Measurements from ENCODE around the gene ULBP1.
A peak's percentile ranks its signal among the peaks of the same experiment; 100 is the strongest.
"Not testable (repeated sequence)": the region's sequence is repeated elsewhere in the genome, so short reads cannot be mapped to it uniquely, and the experiment has no call there.

The ULBP1 gene, protein sequence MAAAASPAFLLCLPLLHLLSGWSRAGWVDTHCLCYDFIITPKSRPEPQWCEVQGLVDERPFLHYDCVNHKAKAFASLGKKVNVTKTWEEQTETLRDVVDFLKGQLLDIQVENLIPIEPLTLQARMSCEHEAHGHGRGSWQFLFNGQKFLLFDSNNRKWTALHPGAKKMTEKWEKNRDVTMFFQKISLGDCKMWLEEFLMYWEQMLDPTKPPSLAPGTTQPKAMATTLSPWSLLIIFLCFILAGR

DNA sequence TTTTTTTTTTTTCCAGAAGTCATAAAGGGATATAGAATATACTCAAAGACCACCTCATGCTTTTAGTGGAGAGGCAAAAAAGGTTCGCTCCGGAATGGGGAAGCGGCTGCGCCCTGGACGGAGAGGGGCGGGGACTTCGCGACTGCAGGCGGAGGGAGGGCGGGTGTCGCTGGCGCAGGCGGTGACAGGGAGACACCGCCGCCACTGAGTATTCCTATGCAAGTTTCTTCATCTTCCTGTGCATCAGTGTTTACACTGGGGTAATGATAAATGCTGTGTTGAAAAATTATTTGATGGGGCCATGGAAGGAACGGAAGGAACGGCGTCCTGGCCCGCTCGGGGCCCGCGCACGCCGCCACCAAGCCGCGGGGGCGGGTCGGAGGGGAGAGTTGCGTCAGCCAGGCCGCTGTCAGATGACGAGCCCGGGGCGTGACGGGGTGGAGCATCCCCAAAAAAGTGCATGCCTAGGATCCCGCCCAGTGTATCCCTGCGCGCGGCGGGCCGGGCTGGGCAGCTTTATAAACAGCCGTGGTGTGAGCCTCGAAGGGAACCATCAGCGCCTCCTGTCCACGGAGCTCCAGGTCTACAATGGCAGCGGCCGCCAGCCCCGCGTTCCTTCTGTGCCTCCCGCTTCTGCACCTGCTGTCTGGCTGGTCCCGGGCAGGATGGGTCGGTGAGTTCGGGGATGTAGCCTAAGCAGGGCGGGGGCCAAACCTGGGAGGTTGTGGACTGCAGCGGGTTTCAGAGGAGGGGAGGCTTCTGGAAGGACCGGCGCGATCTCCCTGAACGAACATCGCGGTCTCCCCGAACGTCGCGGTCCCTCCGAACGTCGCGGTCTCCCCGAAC lies at the start of gene ULBP1:
Gene ULBP1 (plus strand): TSS at position 482 of the 846 bp plus-strand sequence. CDS start 107 bp downstream, at position 589.
- Histone ChIP-seq H3K9ac (ENCODE audit: low read depth in 1 of 2, low read length in 2 of 2) (no peak within 1 kb of the TSS), H3K27ac (ENCODE audit: low read depth, low read length) (no peak within 1 kb of the TSS)

GRCh38 chr6:149915970-149916865 lies 47.5 kb upstream of the ULBP1 start:
- H3K9ac ChIP-seq (ENCODE audit: low read depth in 1 of 2, low read length in 2 of 2) = no peak overlapping the region
- no peaks in the 10 kb centered on the region for H3K36me3 ChIP-seq (ENCODE audit: control insufficient read depth in 1 of 2, insufficient read depth in 2 of 2, low read length in 2 of 2)
- H3K9me3 ChIP-seq (ENCODE audit: control insufficient read depth in 1 of 2, low read length in 2 of 2) = no peaks in the 10 kb centered on the region
- H3K4me1 ChIP-seq (ENCODE audit: control insufficient read depth in 1 of 2, insufficient read depth in 2 of 2, low read length in 2 of 2) = no peaks in the 10 kb centered on the region
- no peak overlapping the region for H3K27ac ChIP-seq (ENCODE audit: low read depth, low read length)
- H3K4me3 ChIP-seq (ENCODE audit: low read depth in 1 of 2, low read length in 2 of 2) = no peak overlapping the region
- no peaks in the 10 kb centered on the region for H3K27me3 ChIP-seq (ENCODE audit: control insufficient read depth in 1 of 2, insufficient read depth in 2 of 2, low read length in 2 of 2)

More for the DNA sequence above, at the start of gene ULBP1:
- H3K4me3 ChIP-seq (ENCODE audit: low read depth in 1 of 2, low read length in 2 of 2) = peak within 1 kb of the TSS; percentile 59 to 68
- H3K9me3 ChIP-seq (ENCODE audit: control insufficient read depth in 1 of 2, low read length in 2 of 2) = no peaks in the 10 kb centered on the region
- no peaks in the 10 kb centered on the region for H3K36me3 ChIP-seq (ENCODE audit: control insufficient read depth in 1 of 2, insufficient read depth in 2 of 2, low read length in 2 of 2)
- peaks cover 60 to 64% of the 10 kb centered on the region in 2 donors for H3K27me3 ChIP-seq (ENCODE audit: control insufficient read depth in 1 of 2, insufficient read depth in 2 of 2, low read length in 2 of 2)
- peaks cover 7 to 23% of the 10 kb centered on the region in 2 donors for H3K4me1 ChIP-seq (ENCODE audit: control insufficient read depth in 1 of 2, insufficient read depth in 2 of 2, low read length in 2 of 2)

GRCh38 chr6:149917679-149918078 lies 46.1 kb upstream of the ULBP1 start:
- peaks cover 2 to 4% of the 10 kb centered on the region in 2 donors for H3K4me1 ChIP-seq (ENCODE audit: control insufficient read depth in 1 of 2, insufficient read depth in 2 of 2, low read length in 2 of 2)
- H3K27ac ChIP-seq (ENCODE audit: low read depth, low read length) = no peak overlapping the region
- H3K36me3 ChIP-seq (ENCODE audit: control insufficient read depth in 1 of 2, insufficient read depth in 2 of 2, low read length in 2 of 2) = no peaks in the 10 kb centered on the region
- no peak overlapping the region for H3K4me3 ChIP-seq (ENCODE audit: low read depth in 1 of 2, low read length in 2 of 2)
- H3K9me3 ChIP-seq (ENCODE audit: control insufficient read depth in 1 of 2, low read length in 2 of 2) = no peaks in the 10 kb centered on the region
- H3K9ac ChIP-seq (ENCODE audit: low read depth in 1 of 2, low read length in 2 of 2) = no peak overlapping the region
- H3K27me3 ChIP-seq (ENCODE audit: control insufficient read depth in 1 of 2, insufficient read depth in 2 of 2, low read length in 2 of 2) = peaks cover 0 to 5% of the 10 kb centered on the region in 2 donors

DNA sequence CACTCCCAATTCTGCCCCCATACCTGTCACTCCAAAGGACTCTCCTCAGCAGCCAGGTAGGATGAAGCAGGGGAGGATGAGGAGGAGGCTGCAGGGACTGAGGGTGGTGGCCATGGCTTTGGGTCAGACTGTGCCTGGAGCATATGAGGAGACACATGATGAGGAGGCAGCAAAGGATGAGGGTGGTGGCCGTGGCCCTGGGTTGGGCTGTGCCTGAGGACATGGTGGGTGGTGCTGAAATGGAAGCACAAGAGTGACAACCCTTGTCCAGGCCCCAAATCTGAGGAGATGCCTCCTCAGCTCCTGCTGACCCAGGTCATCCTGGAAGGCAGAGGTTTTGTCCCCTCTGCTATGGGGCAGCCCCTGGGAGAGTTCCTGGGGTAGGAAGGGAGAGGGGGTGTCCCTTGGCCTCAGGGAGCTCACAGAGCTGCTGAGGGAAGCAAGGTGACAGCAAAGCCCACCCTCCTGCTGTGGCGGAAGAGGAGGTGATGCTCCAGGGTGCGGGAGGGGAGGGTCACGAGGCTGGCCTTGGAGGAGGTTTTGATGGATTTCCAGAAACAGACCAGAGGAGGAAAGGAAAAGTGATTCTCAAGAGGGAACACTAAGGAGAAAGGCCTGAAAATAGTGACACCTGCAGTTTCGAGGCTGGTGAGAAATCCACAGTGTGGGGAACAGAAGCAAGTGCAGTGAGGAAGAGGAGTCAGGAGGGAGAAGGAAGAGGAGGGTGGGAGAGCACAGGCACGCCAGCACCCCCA lies 45.4 kb upstream of the ULBP1 start:
- no peaks in the 10 kb centered on the region for H3K36me3 ChIP-seq (ENCODE audit: control insufficient read depth in 1 of 2, insufficient read depth in 2 of 2, low read length in 2 of 2)
- H3K27me3 ChIP-seq (ENCODE audit: control insufficient read depth in 1 of 2, insufficient read depth in 2 of 2, low read length in 2 of 2) = peaks cover 0 to 5% of the 10 kb centered on the region in 2 donors
- H3K4me3 ChIP-seq (ENCODE audit: low read depth in 1 of 2, low read length in 2 of 2) = no peak overlapping the region
- H3K9ac ChIP-seq (ENCODE audit: low read depth in 1 of 2, low read length in 2 of 2) = no peak overlapping the region
- H3K4me1 ChIP-seq (ENCODE audit: control insufficient read depth in 1 of 2, insufficient read depth in 2 of 2, low read length in 2 of 2) = peaks cover 7 to 8% of the 10 kb centered on the region in 2 donors
- H3K9me3 ChIP-seq (ENCODE audit: control insufficient read depth in 1 of 2, low read length in 2 of 2) = no peaks in the 10 kb centered on the region
- no peak overlapping the region for H3K27ac ChIP-seq (ENCODE audit: low read depth, low read length)

GRCh38 chr6:149919126-149919833 lies 44.5 kb upstream of the ULBP1 start:
- not testable (repeated sequence) for H3K9ac ChIP-seq (ENCODE audit: low read depth in 1 of 2, low read length in 2 of 2); H3K4me1 ChIP-seq (ENCODE audit: control insufficient read depth in 1 of 2, insufficient read depth in 2 of 2, low read length in 2 of 2); H3K27ac ChIP-seq (ENCODE audit: low read depth, low read length); H3K36me3 ChIP-seq (ENCODE audit: control insufficient read depth in 1 of 2, insufficient read depth in 2 of 2, low read length in 2 of 2); H3K9me3 ChIP-seq (ENCODE audit: control insufficient read depth in 1 of 2, low read length in 2 of 2); H3K27me3 ChIP-seq (ENCODE audit: control insufficient read depth in 1 of 2, insufficient read depth in 2 of 2, low read length in 2 of 2); H3K4me3 ChIP-seq (ENCODE audit: low read depth in 1 of 2, low read length in 2 of 2)

GRCh38 chr6:149919834-149920225 lies 43.9 kb upstream of the ULBP1 start:
- H3K4me3 ChIP-seq (ENCODE audit: low read depth in 1 of 2, low read length in 2 of 2) = no peak overlapping the region
- no peaks in the 10 kb centered on the region for H3K9me3 ChIP-seq (ENCODE audit: control insufficient read depth in 1 of 2, low read length in 2 of 2)
- peaks cover 4 to 11% of the 10 kb centered on the region in 2 donors for H3K27me3 ChIP-seq (ENCODE audit: control insufficient read depth in 1 of 2, insufficient read depth in 2 of 2, low read length in 2 of 2)
- H3K4me1 ChIP-seq (ENCODE audit: control insufficient read depth in 1 of 2, insufficient read depth in 2 of 2, low read length in 2 of 2) = peaks cover 7 to 12% of the 10 kb centered on the region in 2 donors
- H3K27ac ChIP-seq (ENCODE audit: low read depth, low read length) = no peak overlapping the region
- H3K36me3 ChIP-seq (ENCODE audit: control insufficient read depth in 1 of 2, insufficient read depth in 2 of 2, low read length in 2 of 2) = no peaks in the 10 kb centered on the region
- no peak overlapping the region for H3K9ac ChIP-seq (ENCODE audit: low read depth in 1 of 2, low read length in 2 of 2)

DNA sequence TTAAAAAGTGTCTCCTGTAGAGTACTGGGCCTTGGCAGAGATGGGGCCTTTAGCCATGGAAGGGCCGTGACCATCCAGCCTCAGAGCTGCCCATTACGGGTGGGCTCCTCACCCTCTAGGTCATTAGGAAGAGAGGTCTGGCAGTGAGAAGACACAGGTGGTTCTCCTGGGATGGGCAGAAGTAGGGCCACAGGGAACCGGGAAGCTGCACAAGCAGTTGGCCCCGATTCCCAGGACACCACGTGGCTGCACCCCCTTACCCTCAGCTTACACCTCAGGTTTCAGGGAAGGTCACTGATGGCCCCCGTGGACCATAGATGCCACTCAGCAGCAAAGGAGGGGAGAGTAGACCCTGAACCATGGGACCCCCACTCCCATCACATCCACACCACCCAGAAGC lies 42.4 kb upstream of the ULBP1 start:
- Histone ChIP-seq H3K27ac (ENCODE audit: low read depth, low read length) (no peak overlapping the region), H3K4me3 (ENCODE audit: low read depth in 1 of 2, low read length in 2 of 2) (no peak overlapping the region), H3K4me1 (ENCODE audit: control insufficient read depth in 1 of 2, insufficient read depth in 2 of 2, low read length in 2 of 2) (peaks cover 7 to 22% of the 10 kb centered on the region in 2 donors), H3K9ac (ENCODE audit: low read depth in 1 of 2, low read length in 2 of 2) (no peak overlapping the region), H3K9me3 (ENCODE audit: control insufficient read depth in 1 of 2, low read length in 2 of 2) (no peaks in the 10 kb centered on the region), H3K27me3 (ENCODE audit: control insufficient read depth in 1 of 2, insufficient read depth in 2 of 2, low read length in 2 of 2) (peaks cover 4 to 16% of the 10 kb centered on the region in 2 donors), H3K36me3 (ENCODE audit: control insufficient read depth in 1 of 2, insufficient read depth in 2 of 2, low read length in 2 of 2) (no peaks in the 10 kb centered on the region)

GRCh38 chr6:149922091-149922490 lies 41.7 kb upstream of the ULBP1 start:
- Histone ChIP-seq H3K4me1 (ENCODE audit: control insufficient read depth in 1 of 2, insufficient read depth in 2 of 2, low read length in 2 of 2) (peaks cover 7 to 22% of the 10 kb centered on the region in 2 donors), H3K27me3 (ENCODE audit: control insufficient read depth in 1 of 2, insufficient read depth in 2 of 2, low read length in 2 of 2) (peaks cover 4 to 16% of the 10 kb centered on the region in 2 donors)
- not testable (repeated sequence) for H3K9ac ChIP-seq (ENCODE audit: low read depth in 1 of 2, low read length in 2 of 2); H3K9me3 ChIP-seq (ENCODE audit: control insufficient read depth in 1 of 2, low read length in 2 of 2); H3K36me3 ChIP-seq (ENCODE audit: control insufficient read depth in 1 of 2, insufficient read depth in 2 of 2, low read length in 2 of 2); H3K4me3 ChIP-seq (ENCODE audit: low read depth in 1 of 2, low read length in 2 of 2); H3K27ac ChIP-seq (ENCODE audit: low read depth, low read length)
